Liver (tissue), 3 donors: Measurements from ENCODE around the gene TSSK2.

Experiments
- CTCF ChIP-seq: fragments of 150-350 bp; IDR thresholded peaks from 2 replicates; pipeline ENCODE4 v1.5.1; 2017; ENCODE audit warnings: improper control_type of control experiment, low read depth, low read length; ENCODE audit not compliant: missing input control
- HNF4A ChIP-seq, 2 donors: conservative IDR thresholded peaks; 2 replicates each; pipeline ENCODE4 v1.6.1; 2016; ENCODE audit warnings: antibody characterized with exemption in 2 of 2, mild to moderate bottlenecking in 2 of 2
- RXRA ChIP-seq, 2 donors: IDR thresholded peaks; 2 replicates each; pipeline ENCODE4 v1.6.1; 2017 to 2018; ENCODE audit warnings: antibody characterized with exemption in 2 of 2, mild to moderate bottlenecking in 1 of 2
- SP1 ChIP-seq: IDR thresholded peaks from 2 replicates; pipeline ENCODE4 v1.6.1; 2018; ENCODE audit warnings: antibody characterized with exemption, mild to moderate bottlenecking
- donor health status: healthy.
- donor health status: healthy.

- no peak for TF ChIP-seq RXRA (IDR thresholded peaks at IDR 0.05)
- no peak for TF ChIP-seq CTCF
- no peak for TF ChIP-seq SP1
- no peak for TF ChIP-seq HNF4A (conservative IDR thresholded peaks at IDR 0.05)
Measured at GRCh38 chr22:19169002-19169946, 38.2 kb downstream of the TSSK2 start.
